Embryonic facial prominence (tissue), 1 donor: Measurements from ENCODE around the gene KCTD19.

Experiments used
- DNase-seq: peaks from one replicate; pipeline ENCODE4 v3.0.0-alpha.2; 2016; ENCODE audit errors: extremely low spot score

KCTD19 gene

DNA sequence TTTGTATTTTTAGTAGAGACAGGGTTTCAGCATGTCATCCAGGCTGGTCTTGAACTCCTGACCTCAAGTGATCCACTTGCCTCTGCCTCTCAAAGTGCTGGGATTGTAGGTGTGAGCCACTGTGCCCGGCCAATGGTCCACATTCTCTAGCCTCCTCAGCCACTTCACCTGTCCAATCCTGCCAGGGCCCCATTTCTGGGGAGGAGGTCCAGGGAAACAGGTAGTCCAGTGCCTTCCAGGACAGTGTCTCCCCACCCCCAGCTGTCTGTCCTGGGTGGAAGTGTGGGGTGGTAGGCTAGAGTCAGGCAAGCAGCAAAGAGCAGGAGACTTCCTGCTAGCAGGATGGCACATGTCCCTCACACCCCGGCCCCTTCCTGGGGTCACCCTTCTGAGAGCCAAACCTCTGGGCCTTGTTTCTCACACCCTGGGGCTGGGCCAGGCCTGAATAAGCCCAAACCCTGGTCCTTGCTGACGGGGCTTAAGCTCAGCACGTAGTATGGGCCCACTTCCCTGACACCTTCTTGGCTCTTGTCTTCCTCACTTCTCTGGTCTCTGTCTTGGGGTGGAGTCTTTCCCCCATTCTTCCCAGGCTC, 84.3 kb downstream of the KCTD19 start:
- no peak for DNase-seq

DNA sequence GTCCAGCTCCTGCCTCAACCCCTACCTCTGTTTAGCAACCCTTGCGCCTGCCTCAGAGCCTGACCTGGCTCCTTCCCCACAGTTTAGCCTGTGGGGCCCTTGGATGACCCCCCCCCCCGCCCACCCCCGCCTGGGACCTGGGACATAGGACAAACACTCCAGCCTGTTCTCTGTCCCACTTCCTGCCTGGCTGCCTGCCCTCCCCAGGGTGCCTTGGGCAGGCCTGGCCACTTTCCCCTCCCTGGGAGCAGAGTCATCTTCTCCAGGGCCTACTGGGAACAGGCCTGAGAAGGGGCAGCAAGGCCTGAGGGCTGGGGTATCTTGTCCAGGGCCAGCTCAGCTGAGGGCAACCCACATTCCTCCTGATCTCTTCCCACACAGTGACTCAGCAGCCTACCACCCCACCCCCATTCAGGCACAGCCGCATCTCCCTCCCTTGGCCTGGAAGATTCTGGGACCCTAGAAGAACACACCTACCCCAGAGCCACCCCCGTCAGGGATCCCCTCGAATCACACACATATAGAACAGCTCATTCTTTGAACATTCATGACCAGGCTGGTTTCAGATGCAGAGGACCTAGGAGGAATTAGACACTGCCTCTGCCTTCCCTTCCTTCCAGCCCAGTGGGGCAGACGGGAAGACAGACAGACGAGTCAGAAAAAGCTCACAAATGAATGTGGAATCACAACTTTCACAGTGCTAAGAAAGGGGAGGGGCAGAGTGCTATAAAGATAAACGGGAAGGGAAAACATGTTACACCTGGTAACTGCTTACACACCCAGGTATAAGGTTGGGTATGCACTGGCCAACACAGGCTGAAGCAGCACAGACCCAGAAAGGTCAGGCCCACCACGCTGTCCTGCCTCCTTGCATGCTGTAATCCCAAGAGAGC, 85.3 kb downstream of the KCTD19 start:
- DNase-seq, result no peak

DNA sequence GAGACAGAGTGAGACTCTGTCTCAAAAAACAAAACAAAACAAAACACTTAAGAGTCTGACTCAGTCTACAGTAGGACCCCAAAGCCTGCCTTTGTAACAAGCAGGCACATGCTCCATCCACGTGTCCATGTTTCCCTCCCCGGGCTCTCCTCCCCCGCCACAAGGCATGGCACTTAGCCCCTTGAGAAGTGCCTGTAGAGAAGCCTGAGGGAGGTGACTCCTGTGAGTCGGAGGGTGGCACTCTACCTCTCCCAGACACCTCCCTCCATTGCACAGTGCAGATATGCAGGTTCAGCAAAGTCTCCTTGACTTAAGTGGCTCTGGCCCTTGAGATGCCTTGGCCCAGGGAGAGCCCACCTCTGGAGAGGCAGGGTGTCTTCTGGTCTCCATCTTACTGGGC, 86.0 kb downstream of the KCTD19 start:
- no peak for DNase-seq
